Psoas muscle (tissue), 8 donors: ENCODE data around the gene HMX3. TPM values are rescaled to one million over a fixed set of nuclear protein-coding genes. Genes with fewer than 3 reads are reported as not detected.

ENCODE experiments used
- ATAC-seq, 4 donors: fragments of 200-7000 bp; cut with Tn5 transposase; one replicate each; pipeline ENCODE4 v1.9.1; 2020; ENCODE audit warnings: moderate library complexity in 3 of 4, mild to moderate bottlenecking in 2 of 4
- DNase-seq, 2 donors: peaks; one replicate each; pipeline ENCODE4 v3.0.0-alpha.2; 2020
- H3K27ac ChIP-seq: fragments of 200-600 bp; one replicate; pipeline ENCODE4 v1.8.0; 2022
- H3K27me3 ChIP-seq, 3 donors: fragments of 200-600 bp in 1 of 3; one replicate each; pipeline versions ENCODE4 v1.6.1 to v1.8.0; 2013 to 2022; ENCODE audit warnings: low read length in 2 of 3, mild to moderate bottlenecking in 2 of 3, moderate library complexity in 1 of 3; ENCODE audit not compliant: insufficient read depth in 3 of 3
- H3K36me3 ChIP-seq, 2 donors: fragments of 200-600 bp in 1 of 2; one replicate each; pipeline versions ENCODE4 v1.6.1 to v1.8.0; 2013 to 2022; ENCODE audit warnings: low read depth in 1 of 2, mild to moderate bottlenecking in 1 of 2, moderate library complexity in 1 of 2; ENCODE audit not compliant: insufficient read depth in 1 of 2
- H3K4me1 ChIP-seq: fragments of 200-600 bp; one replicate; pipeline ENCODE4 v1.8.0; 2022
- H3K4me3 ChIP-seq: fragments of 200-600 bp; one replicate; pipeline ENCODE4 v1.8.0; 2022; ENCODE audit warnings: mild to moderate bottlenecking
- H3K9me3 ChIP-seq: fragments of 200-600 bp; one replicate; pipeline ENCODE4 v1.8.0; 2022
- WGBS, 3 donors: extraction: QIAGEN DNeasy Blood & Tissue Kit; methylation state at CpG; one replicate each; pipeline versions ENCODE4 v1.1.6 to v1.1.7; 2013; 5-methylcytosine and 5-hydroxymethylcytosine counted together
- intact Hi-C, 2 donors: fragments of 100-400 bp; cut with DNase I; formaldehyde crosslinking; loops; one replicate each; pipeline versions ENCODE4 v1.11.0 to v1.14.2; 2022
- polyA plus RNA-seq, 3 donors: library from polyadenylated mRNA; stranded (reverse); fragments of 200-250 nt; gene quantifications; one replicate each; pipeline ENCODE4 v1.2.3, GENCODE V29; 2013
- total RNA-seq, 4 donors: library from RNA; stranded (reverse); fragmentation: NEBNext Ultra II Directional in 2 of 4; extraction: Animal tissue kit (Norgen Biotek cat#: 25700) in 2 of 4; gene quantifications; one replicate each; pipeline versions ENCODE4 v1.2.1 to v1.2.4, GENCODE V29; 2021 to 2023
- TF ChIP-seq, protein P1 (sequence below): fragments of 200-600 bp; IDR thresholded peaks from one replicate; pipeline ENCODE4 v1.8.0; 2022; ENCODE audit warnings: antibody characterized with exemption
- donor health status: healthy with polysubstance abuse.
- donor health status: DM: no; HTN: no; CAD: no; lungs with moderate emphysema.
- donor health status: Bipolar disorder and iron deficiency.
- donor health status: healthy.
- donor health status: DM: yes; HTN: yes; CAD: no.
- donor health status: DM: no; HTN: no; CAD: no.
- donor health status: DM: no; HTN: no; CAD: no.
- donor health status: DM: yes; HTN: yes; CAD: no.

The HMX3 gene
- total and polyA plus RNA-seq, 7 donors: not detected

DNA sequence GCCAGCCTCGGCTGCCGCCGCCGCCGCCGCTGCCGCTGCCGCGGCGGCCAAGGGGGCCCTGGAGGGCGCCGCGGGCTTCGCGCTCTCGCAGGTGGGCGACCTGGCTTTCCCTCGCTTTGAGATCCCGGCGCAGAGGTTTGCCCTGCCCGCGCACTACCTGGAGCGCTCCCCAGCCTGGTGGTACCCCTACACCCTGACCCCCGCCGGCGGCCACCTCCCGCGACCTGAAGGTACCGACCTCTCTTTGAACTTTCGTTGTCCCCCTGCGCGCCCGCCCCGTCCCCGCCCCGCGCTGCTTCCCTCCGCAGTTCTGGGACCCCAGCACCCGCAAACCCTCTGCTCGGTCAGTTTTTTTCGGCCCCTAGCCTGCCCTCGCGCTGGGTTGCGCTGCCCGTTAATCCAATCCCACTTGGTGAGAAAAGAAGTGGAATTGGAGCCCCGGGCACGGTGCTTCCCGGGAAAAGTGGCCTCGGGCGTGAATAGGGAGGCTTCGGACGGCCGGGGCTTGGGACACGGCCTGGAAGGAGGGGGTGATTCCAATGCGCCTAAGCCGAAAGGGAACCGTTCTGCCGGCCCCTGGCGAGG lies 543 bp downstream of the HMX3 start:
- WGBS, 3 donors: 2% methylated on average over 51 to 59 of the region's 59 CpGs
- ATAC-seq (no peak), DNase-seq (no peak)
- peaks cover 29% of the 10 kb centered on the region for H3K4me1 ChIP-seq
- TF ChIP-seq, protein P1, sequence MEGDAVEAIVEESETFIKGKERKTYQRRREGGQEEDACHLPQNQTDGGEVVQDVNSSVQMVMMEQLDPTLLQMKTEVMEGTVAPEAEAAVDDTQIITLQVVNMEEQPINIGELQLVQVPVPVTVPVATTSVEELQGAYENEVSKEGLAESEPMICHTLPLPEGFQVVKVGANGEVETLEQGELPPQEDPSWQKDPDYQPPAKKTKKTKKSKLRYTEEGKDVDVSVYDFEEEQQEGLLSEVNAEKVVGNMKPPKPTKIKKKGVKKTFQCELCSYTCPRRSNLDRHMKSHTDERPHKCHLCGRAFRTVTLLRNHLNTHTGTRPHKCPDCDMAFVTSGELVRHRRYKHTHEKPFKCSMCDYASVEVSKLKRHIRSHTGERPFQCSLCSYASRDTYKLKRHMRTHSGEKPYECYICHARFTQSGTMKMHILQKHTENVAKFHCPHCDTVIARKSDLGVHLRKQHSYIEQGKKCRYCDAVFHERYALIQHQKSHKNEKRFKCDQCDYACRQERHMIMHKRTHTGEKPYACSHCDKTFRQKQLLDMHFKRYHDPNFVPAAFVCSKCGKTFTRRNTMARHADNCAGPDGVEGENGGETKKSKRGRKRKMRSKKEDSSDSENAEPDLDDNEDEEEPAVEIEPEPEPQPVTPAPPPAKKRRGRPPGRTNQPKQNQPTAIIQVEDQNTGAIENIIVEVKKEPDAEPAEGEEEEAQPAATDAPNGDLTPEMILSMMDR: no peak
- peaks cover 0 to 100% (median 63%) of the 10 kb centered on the region in 3 donors for H3K27me3 ChIP-seq
- H3K9me3 ChIP-seq: no peaks in the 10 kb centered on the region
- no peak overlapping the region for H3K27ac ChIP-seq
- intact Hi-C loops: loop anchor here in 1 of 2 donors (10.0 kb wide), 1 partner anchor 828 kb away; no protein-coding TSS in a partner anchor
- no peaks in the 10 kb centered on the region for H3K36me3 ChIP-seq
- peak overlapping the region; percentile 60 for H3K4me3 ChIP-seq

DNA sequence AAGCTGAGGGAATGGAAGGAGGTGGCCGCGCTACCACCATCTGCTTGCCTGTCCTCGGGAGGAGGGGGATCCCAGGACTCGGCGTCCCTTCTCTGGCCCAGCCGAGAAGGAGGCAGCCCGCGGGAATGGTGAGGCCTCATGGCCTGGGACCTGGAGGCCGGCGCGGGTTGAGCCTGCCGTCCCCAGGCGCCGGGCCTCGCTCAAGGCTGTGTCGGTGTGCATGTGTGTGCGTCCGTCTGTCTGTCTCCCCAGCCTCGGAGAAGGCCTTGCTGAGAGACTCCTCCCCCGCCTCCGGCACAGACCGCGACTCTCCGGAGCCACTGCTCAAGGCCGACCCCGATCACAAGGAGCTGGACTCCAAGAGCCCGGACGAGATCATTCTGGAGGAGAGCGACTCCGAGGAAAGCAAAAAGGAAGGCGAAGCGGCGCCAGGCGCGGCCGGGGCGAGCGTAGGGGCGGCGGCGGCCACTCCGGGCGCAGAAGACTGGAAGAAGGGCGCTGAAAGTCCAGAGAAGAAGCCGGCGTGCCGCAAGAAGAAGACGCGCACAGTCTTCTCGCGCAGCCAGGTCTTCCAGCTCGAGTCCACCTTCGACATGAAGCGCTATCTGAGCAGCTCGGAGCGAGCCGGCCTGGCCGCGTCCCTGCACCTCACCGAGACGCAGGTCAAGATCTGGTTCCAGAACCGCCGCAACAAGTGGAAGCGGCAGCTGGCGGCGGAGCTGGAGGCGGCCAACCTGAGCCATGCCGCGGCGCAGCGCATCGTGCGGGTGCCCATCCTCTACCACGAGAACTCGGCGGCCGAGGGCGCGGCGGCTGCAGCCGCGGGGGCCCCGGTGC lies 1.3 kb downstream of the HMX3 start:
- intact Hi-C loops: loop anchor here in 1 of 2 donors (10.0 kb wide), 1 partner anchor 828 kb away; no protein-coding TSS in a partner anchor
- no peak for DNase-seq
- peaks cover 0 to 100% (median 66%) of the 10 kb centered on the region in 3 donors for H3K27me3 ChIP-seq
- peak overlapping the region; percentile 60 for H3K4me3 ChIP-seq
- no peaks in the 10 kb centered on the region for H3K9me3 ChIP-seq
- H3K4me1 ChIP-seq: peaks cover 29% of the 10 kb centered on the region
- no peak overlapping the region for H3K27ac ChIP-seq
- peak in 2 of 4 donors; percentile 17 to 20 for ATAC-seq
- TF ChIP-seq, protein P1: no peak
- H3K36me3 ChIP-seq: no peaks in the 10 kb centered on the region
- whole genome bisulfite sequencing, 3 donors: 1% methylated on average over 79 to 83 of the region's 83 CpGs

DNA sequence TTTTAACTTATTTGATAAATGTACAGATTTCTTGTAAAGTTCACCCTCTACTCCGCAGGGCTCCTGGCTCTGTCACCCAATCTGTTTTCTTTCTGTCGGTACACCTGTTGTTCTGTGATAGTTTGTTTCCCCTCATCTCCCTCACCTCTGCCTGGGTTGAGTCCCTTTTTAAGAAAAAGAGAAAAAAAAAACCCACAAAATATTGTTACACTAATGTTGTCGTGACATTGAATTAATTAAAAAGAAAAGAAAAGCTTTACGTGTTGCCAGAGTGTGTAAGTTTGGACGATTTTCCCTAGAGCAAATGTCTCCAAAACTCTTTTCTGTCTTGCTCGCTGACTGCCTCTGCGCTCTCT lies 3.4 kb downstream of the HMX3 start:
- Histone ChIP-seq H3K4me3 (no peak overlapping the region), H3K36me3 (no peaks in the 10 kb centered on the region), H3K4me1 (peaks cover 17% of the 10 kb centered on the region), H3K9me3 (no peaks in the 10 kb centered on the region), H3K27me3 (peaks cover 0 to 100% (median 71%) of the 10 kb centered on the region in 3 donors), H3K27ac (no peak overlapping the region)
- DNase-seq (no peak), ATAC-seq (no peak)
- intact Hi-C loops: loop anchor here in 1 of 2 donors (10.0 kb wide), 1 partner anchor 826 kb away; no protein-coding TSS in a partner anchor
- WGBS, 3 donors: 7 to 11% (median 11%) methylated on average over 7 of the region's 7 CpGs
- TF ChIP-seq, protein P1: no peak

DNA sequence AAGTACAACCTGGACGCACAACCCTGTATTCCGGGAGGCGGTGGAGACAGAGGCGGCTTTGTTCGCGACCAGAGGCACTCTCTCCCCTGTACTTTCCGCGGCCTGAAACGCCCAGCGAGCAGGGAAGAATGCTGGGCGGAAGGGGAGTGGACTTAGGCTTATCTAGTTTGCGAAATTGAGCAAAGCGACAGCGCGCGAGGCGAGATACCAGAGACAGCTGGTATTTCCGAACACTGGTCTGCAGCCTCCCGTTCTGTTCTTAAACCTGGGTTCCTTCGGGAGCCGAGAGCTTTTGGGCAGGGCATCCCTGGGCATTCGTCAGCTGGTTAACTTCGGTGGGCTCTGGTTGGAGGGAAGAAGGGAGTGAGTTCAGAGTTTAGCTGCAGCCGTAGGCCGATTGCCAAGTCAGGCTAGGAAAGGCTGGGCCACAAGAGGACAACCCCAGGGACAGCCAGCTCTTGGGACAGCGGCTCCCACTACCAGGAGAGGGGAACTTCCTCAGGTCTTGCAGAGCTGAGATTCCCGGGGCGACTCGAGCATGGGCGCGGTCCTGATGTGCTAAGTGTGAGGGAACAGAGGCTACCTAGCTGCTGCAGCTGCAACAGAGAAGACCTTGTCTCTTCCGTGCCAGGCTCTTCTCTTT lies 3.9 kb downstream of the HMX3 start:
- DNase-seq (no peak), ATAC-seq (no peak)
- H3K9me3 ChIP-seq: no peaks in the 10 kb centered on the region
- no peak overlapping the region for H3K27ac ChIP-seq
- H3K27me3 ChIP-seq: peaks cover 0 to 100% (median 70%) of the 10 kb centered on the region in 3 donors
- H3K36me3 ChIP-seq: no peaks in the 10 kb centered on the region
- peaks cover 17% of the 10 kb centered on the region for H3K4me1 ChIP-seq
- 2 to 4% (median 3%) methylated on average over 32 of the region's 32 CpGs for WGBS, 3 donors
- TF ChIP-seq, protein P1: no peak
- H3K4me3 ChIP-seq: no peak overlapping the region
- intact Hi-C loops: loop anchor here in 1 of 2 donors (10.0 kb wide), 1 partner anchor 825 kb away; no protein-coding TSS in a partner anchor
